Measurements from ENCODE around the gene LHCGR. TPM values are rescaled to one million over a fixed set of nuclear protein-coding genes. Genes with fewer than 3 reads are reported as not detected.

Gene LHCGR
- total RNA-seq, 1 donor from 2014 or later, result 0.12 TPM

- TF ChIP-seq CTCF (conservative IDR thresholded peaks at IDR 0.05), result no peak
- H3K27ac Mint-ChIP-seq (ENCODE audit: unreplicated experiment), result no peak overlapping the region
- H3K4me3 Mint-ChIP-seq, result no peak overlapping the region
Measured at GRCh38 chr2:48724278-48724677, 31.2 kb downstream of the LHCGR start.

GRCh38 chr2:48723129-48723528 lies 32.4 kb downstream of the LHCGR start:
- TF ChIP-seq CTCF (conservative IDR thresholded peaks at IDR 0.05), result no peak
- Mint-ChIP-seq H3K9me3 (no peaks in the 10 kb centered on the region), H3K27ac (ENCODE audit: unreplicated experiment) (no peak overlapping the region), H3K4me1 (peaks cover 26% of the 10 kb centered on the region), H3K4me3 (no peak overlapping the region), H3K36me3 (ENCODE audit: low read depth) (no peaks in the 10 kb centered on the region), H3K27me3 (ENCODE audit: low read depth) (no peaks in the 10 kb centered on the region)
- DNase-seq (ENCODE audit: low read depth, low spot score), result no peak

More at GRCh38 chr2:48724278-48724677, 31.2 kb downstream of the LHCGR start:
- Mint-ChIP-seq H3K4me1 (peaks cover 26% of the 10 kb centered on the region), H3K27me3 (ENCODE audit: low read depth) (no peaks in the 10 kb centered on the region), H3K36me3 (ENCODE audit: low read depth) (no peaks in the 10 kb centered on the region), H3K9me3 (no peaks in the 10 kb centered on the region)
- no peak for DNase-seq (ENCODE audit: low read depth, low spot score)

- Mint-ChIP-seq H3K9me3 (no peaks in the 10 kb centered on the region), H3K27ac (ENCODE audit: unreplicated experiment) (no peak overlapping the region), H3K27me3 (ENCODE audit: low read depth) (no peaks in the 10 kb centered on the region), H3K4me1 (peaks cover 33% of the 10 kb centered on the region), H3K4me3 (no peak overlapping the region), H3K36me3 (ENCODE audit: low read depth) (no peaks in the 10 kb centered on the region)
- no peak for TF ChIP-seq CTCF (conservative IDR thresholded peaks at IDR 0.05)
- no peak for DNase-seq (ENCODE audit: low read depth, low spot score)
Measured at GRCh38 chr2:48722391-48722790, 33.1 kb downstream of the LHCGR start.

GRCh38 chr2:48721158-48721557 lies 34.4 kb downstream of the LHCGR start:
- H3K9me3 Mint-ChIP-seq, result no peaks in the 10 kb centered on the region
- H3K4me3 Mint-ChIP-seq, result no peak overlapping the region
- TF ChIP-seq CTCF (conservative IDR thresholded peaks at IDR 0.05), result no peak
- no peak overlapping the region for H3K27ac Mint-ChIP-seq (ENCODE audit: unreplicated experiment)
- no peaks in the 10 kb centered on the region for H3K27me3 Mint-ChIP-seq (ENCODE audit: low read depth)
- no peak for DNase-seq (ENCODE audit: low read depth, low spot score)
- H3K4me1 Mint-ChIP-seq, result peaks cover 33% of the 10 kb centered on the region
- no peaks in the 10 kb centered on the region for H3K36me3 Mint-ChIP-seq (ENCODE audit: low read depth)

- Mint-ChIP-seq H3K36me3 (ENCODE audit: low read depth) (no peaks in the 10 kb centered on the region), H3K4me1 (peaks cover 29% of the 10 kb centered on the region), H3K9me3 (no peaks in the 10 kb centered on the region), H3K4me3 (no peak overlapping the region), H3K27ac (ENCODE audit: unreplicated experiment) (peak overlapping the region; percentile 32), H3K27me3 (ENCODE audit: low read depth) (no peaks in the 10 kb centered on the region)
- TF ChIP-seq CTCF (conservative IDR thresholded peaks at IDR 0.05), result no peak
- no peak for DNase-seq (ENCODE audit: low read depth, low spot score)
Measured at GRCh38 chr2:48719480-48720177, 35.9 kb downstream of the LHCGR start.
